CD14-positive monocyte (primary cell): ENCODE measurements around the gene METTL1. TPM values are rescaled to one million over a fixed set of nuclear protein-coding genes. Genes with fewer than 3 reads are reported as not detected.

ENCODE experiments used
- DNase-seq, 3 donors: peaks; one replicate each; pipeline ENCODE4 v3.0.0-alpha.2; 2011 to 2022
- H2AFZ ChIP-seq: 2 replicates; pipeline ENCODE4 v1.6.0; 2012; ENCODE audit warnings: mild to moderate bottlenecking, low read depth, low read length, inconsistent platforms; ENCODE audit not compliant: insufficient read depth, poor library complexity, severe bottlenecking
- H3K27ac ChIP-seq, 2 donors: 1 replicate in 1 of 2; 2 replicates in 1 of 2; pipeline ENCODE4 v1.5.1; 2012 to 2013; ENCODE audit warnings: low read length in 2 of 2, control low read depth in 1 of 2, inconsistent platforms in 1 of 2, low read depth in 1 of 2, mild to moderate bottlenecking in 1 of 2
- H3K27me3 ChIP-seq, 2 donors: one replicate each; pipeline versions ENCODE4 v1.6.0 to v1.6.1; 2011 to 2013; ENCODE audit warnings: low read length in 2 of 2; ENCODE audit not compliant: control insufficient read depth in 2 of 2, insufficient read depth in 2 of 2
- H3K36me3 ChIP-seq, 2 donors: replicated peaks in 1 of 2; 1 replicate in 1 of 2; 2 replicates in 1 of 2; pipeline versions ENCODE4 v1.5.1 to v1.6.1; 2012 to 2013; ENCODE audit warnings: low read length in 2 of 2, control low read depth in 1 of 2, inconsistent platforms in 1 of 2, mild to moderate bottlenecking in 1 of 2; ENCODE audit not compliant: insufficient read depth in 2 of 2, control insufficient read depth in 1 of 2
- H3K4me1 ChIP-seq, 2 donors: 1 replicate in 1 of 2; 2 replicates in 1 of 2; pipeline versions ENCODE4 v1.5.1 to v1.6.1; 2012 to 2013; ENCODE audit warnings: low read length in 2 of 2, control low read depth in 1 of 2, inconsistent platforms in 1 of 2, mild to moderate bottlenecking in 1 of 2, moderate library complexity in 1 of 2; ENCODE audit not compliant: insufficient read depth in 2 of 2, control insufficient read depth in 1 of 2
- H3K4me2 ChIP-seq: replicated peaks from 2 replicates; pipeline ENCODE3; 2012; ENCODE audit warnings: low read length, moderate library complexity, mild to moderate bottlenecking; ENCODE audit not compliant: poor library complexity, severe bottlenecking; ENCODE audit errors: extremely low read depth
- H3K4me3 ChIP-seq, 3 experiments: fragments of 200-600 bp in 1 of 3; sonication (generic) in 1 of 3; replicated peaks in 1 of 3; 1 replicate in 2 of 3; 2 replicates in 1 of 3; pipeline ENCODE4 v1.5.1; 2011 to 2013; ENCODE audit warnings: low read length in 3 of 3, mild to moderate bottlenecking in 3 of 3, control low read depth in 2 of 3, low read depth in 2 of 3, inconsistent platforms in 1 of 3, moderate library complexity in 1 of 3
- H3K79me2 ChIP-seq: 2 replicates; pipeline ENCODE4 v1.6.0; 2012; ENCODE audit warnings: mild to moderate bottlenecking, control low read depth, inconsistent platforms, low read length, moderate library complexity; ENCODE audit not compliant: insufficient read depth
- H3K9ac ChIP-seq: 2 replicates; pipeline ENCODE4 v1.6.0; 2017; ENCODE audit warnings: low read length, mild to moderate bottlenecking; ENCODE audit not compliant: insufficient read depth, poor library complexity, severe bottlenecking
- H3K9me3 ChIP-seq, 2 donors: replicated peaks in 1 of 2; 1 replicate in 1 of 2; 2 replicates in 1 of 2; pipeline versions ENCODE4 v1.5.1 to v1.6.1; 2012 to 2013; ENCODE audit warnings: low read length in 2 of 2, control low read depth in 1 of 2; ENCODE audit not compliant: control insufficient read depth in 1 of 2, insufficient read depth in 1 of 2
- H4K20me1 ChIP-seq: 2 replicates; pipeline ENCODE4 v1.6.0; 2012; ENCODE audit warnings: mild to moderate bottlenecking, low read length, control low read depth, moderate library complexity; ENCODE audit not compliant: insufficient read depth
- H3K27ac Mint-ChIP-seq, 7 donors: one replicate each; pipeline ENCODE4 v1.8.0; 2020; ENCODE audit warnings: mild to moderate bottlenecking in 7 of 7, mixed read lengths in 7 of 7, moderate library complexity in 6 of 7, inconsistent platforms in 2 of 7
- H3K27me3 Mint-ChIP-seq, 3 donors: one replicate each; pipeline ENCODE4 v1.8.0; 2021 to 2022; ENCODE audit warnings: low read depth in 3 of 3, mild to moderate bottlenecking in 3 of 3, mixed read lengths in 3 of 3, moderate library complexity in 3 of 3, inconsistent platforms in 1 of 3
- H3K36me3 Mint-ChIP-seq, 2 donors: one replicate each; pipeline ENCODE4 v1.8.0; 2020; ENCODE audit warnings: mixed read lengths in 2 of 2, inconsistent platforms in 1 of 2, mild to moderate bottlenecking in 1 of 2
- H3K4me1 Mint-ChIP-seq: one replicate; pipeline ENCODE4 v1.8.0; 2020; ENCODE audit warnings: mild to moderate bottlenecking, mixed read lengths
- H3K4me3 Mint-ChIP-seq, 2 donors: one replicate each; pipeline ENCODE4 v1.8.0; 2020; ENCODE audit warnings: mild to moderate bottlenecking in 2 of 2, mixed read lengths in 2 of 2, moderate library complexity in 1 of 2
- H3K9me3 Mint-ChIP-seq, 7 donors: one replicate each; pipeline ENCODE4 v1.8.0; 2020 to 2022; ENCODE audit warnings: mixed read lengths in 7 of 7, mild to moderate bottlenecking in 6 of 7, moderate library complexity in 6 of 7, inconsistent platforms in 2 of 7
- CTCF ChIP-seq: fragments of 200-600 bp; IDR thresholded peaks from one replicate; pipeline ENCODE4 v1.8.0; 2022; ENCODE audit warnings: antibody characterized with exemption, mild to moderate bottlenecking
- WGBS: methylation state at CpG from one replicate; pipeline ENCODE4 v1.1.5; 2013; ENCODE audit warnings: missing lambda C conversion rate; ENCODE audit not compliant: insufficient coverage; 5-methylcytosine and 5-hydroxymethylcytosine counted together
- intact Hi-C, 2 donors: fragments of 100-400 bp; cut with micrococcal nuclease; formaldehyde crosslinking; loops; one replicate each; pipeline versions ENCODE4 v1.15.0 to v1.15.1; 2023
- polyA plus RNA-seq, 3 donors: library from polyadenylated mRNA; depleted of rRNA in 1 of 3; unstranded in 2 of 3; stranded (reverse) in 1 of 3; fragments of 300-500 nt in 2 of 3; fragments of >200 nt in 1 of 3; fragmentation: Illumina TruSeq in 2 of 3; gene quantifications; 1 replicate in 2 of 3; 2 replicates in 1 of 3; pipeline ENCODE4 v1.2.3, GENCODE V29; 2012 to 2021

Gene METTL1
- polyA plus RNA-seq, 3 donors = 3.4 to 5.0 (median 3.7) TPM

GRCh38 chr12:57809425-57809824 is 37.5 kb upstream of the METTL1 start:
- no peak for TF ChIP-seq CTCF
- Histone ChIP-seq H3K27me3 (no peaks in the 10 kb centered on the region), H3K79me2 (no peaks in the 10 kb centered on the region), H2AFZ (no peak overlapping the region), H3K36me3 (peaks cover 18 to 39% of the 10 kb centered on the region in 2 donors), H4K20me1 (no peaks in the 10 kb centered on the region), H3K4me1 (peaks cover 6 to 7% of the 10 kb centered on the region in 2 donors), H3K4me2 (no peak overlapping the region), H3K9me3 (no peaks in the 10 kb centered on the region), H3K4me3 (no peak overlapping the region), H3K27ac (no peak overlapping the region), H3K9ac (no peak overlapping the region)
- H3K9me3 Mint-ChIP-seq = peaks cover 0 to 5% (median 0%) of the 10 kb centered on the region in 7 donors
- peaks cover 9% of the 10 kb centered on the region for H3K4me1 Mint-ChIP-seq
- peaks cover 0 to 5% (median 2%) of the 10 kb centered on the region in 3 donors for H3K27me3 Mint-ChIP-seq
- H3K36me3 Mint-ChIP-seq = peaks cover 21 to 36% of the 10 kb centered on the region in 2 donors
- H3K4me3 Mint-ChIP-seq = no peak overlapping the region
- intact Hi-C loops = no loop called here
- DNase-seq = no peak
- 100% methylated on average over 3 of the region's 3 CpGs for WGBS
- no peak overlapping the region for H3K27ac Mint-ChIP-seq

- Histone ChIP-seq H3K9ac (no peak overlapping the region), H3K4me3 (no peak overlapping the region), H3K79me2 (no peaks in the 10 kb centered on the region), H3K4me2 (no peak overlapping the region), H3K27ac (no peak overlapping the region), H3K36me3 (peaks cover 18 to 46% of the 10 kb centered on the region in 2 donors), H3K27me3 (no peaks in the 10 kb centered on the region), H2AFZ (no peak overlapping the region), H3K9me3 (no peaks in the 10 kb centered on the region), H3K4me1 (peaks cover 6 to 7% of the 10 kb centered on the region in 2 donors), H4K20me1 (no peaks in the 10 kb centered on the region)
- TF ChIP-seq CTCF = no peak
- Mint-ChIP-seq H3K27ac (no peak overlapping the region), H3K36me3 (peaks cover 21 to 40% of the 10 kb centered on the region in 2 donors), H3K4me1 (peaks cover 9% of the 10 kb centered on the region), H3K27me3 (peaks cover 0 to 5% (median 2%) of the 10 kb centered on the region in 3 donors), H3K9me3 (peaks cover 0 to 5% (median 0%) of the 10 kb centered on the region in 7 donors), H3K4me3 (no peak overlapping the region)
- intact Hi-C loops = no loop called here
- DNase-seq = no peak
- 100% methylated on average over 4 of the region's 5 CpGs for WGBS
These were observed 36.4 kb upstream of the METTL1 start for GRCh38 chr12:57808351-57808750.
